OCI-LY3 (cell line): Measurements from ENCODE around the gene NES.

Experiments
- CTCF ChIP-seq: fragments of 200-600, 300-600 bp; sonication (generic); IDR thresholded peaks from 2 replicates; pipeline ENCODE4 v1.5.1; 2014; ENCODE audit warnings: antibody characterized with exemption, low read length, low read depth
- EZH2phosphoT487 ChIP-seq: fragments of 200-600 bp; shearing (Covaris generic); IDR thresholded peaks from 2 replicates; pipeline ENCODE4 v1.6.1; 2018; ENCODE audit warnings: antibody characterized with exemption, mixed run types, low read depth

DNA sequence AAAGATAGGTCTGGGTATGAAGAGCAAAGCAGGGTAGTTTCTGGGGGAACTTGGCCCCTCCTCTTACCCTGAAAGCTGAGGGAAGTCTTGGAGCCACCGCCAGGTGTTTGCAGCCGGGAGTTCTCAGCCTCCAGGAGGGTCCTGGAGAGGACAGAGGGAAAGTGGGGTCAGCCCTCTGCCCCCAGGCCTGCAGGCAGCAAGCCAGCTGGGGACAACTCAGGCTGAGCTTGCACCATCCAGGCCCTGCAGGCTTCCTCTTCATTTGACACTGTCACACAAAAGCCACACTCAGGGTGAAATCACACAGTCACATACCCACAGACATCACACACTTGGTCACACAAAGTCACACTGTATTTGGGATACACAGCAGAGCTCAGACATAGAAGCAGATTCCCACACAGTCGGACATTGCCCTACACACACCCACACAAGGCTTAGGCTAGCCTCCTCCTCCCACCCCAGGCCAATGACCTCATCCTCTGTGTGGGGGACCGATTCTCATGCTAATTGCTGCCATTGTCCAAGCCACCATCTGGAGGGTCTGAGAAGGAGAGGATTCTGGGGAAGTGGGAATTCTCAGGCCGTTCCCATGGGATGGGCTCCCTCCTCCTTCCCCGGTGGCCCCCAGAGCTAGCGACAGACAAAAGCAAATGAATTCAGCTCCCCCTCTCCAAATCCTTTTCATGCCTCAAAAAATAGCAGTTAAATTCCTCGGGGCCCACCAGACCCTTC is 3.7 kb downstream of the NES start:
- TF ChIP-seq CTCF (no peak), EZH2phosphoT487 (no peak)
